Coronary artery (tissue), 2 donors: Measurements from ENCODE around the gene CHST11.
A peak's percentile ranks its signal among the peaks of the same experiment; 100 is the strongest.

Experiments
- DNase-seq: peaks from one replicate; pipeline ENCODE4 v3.0.0-alpha.2; 2017; ENCODE audit warnings: low spot score
- H3K27ac ChIP-seq, 2 donors: fragments of 200-600 bp; sonication (generic); one replicate each; pipeline ENCODE4 v1.5.1; 2016 to 2019
- H3K4me3 ChIP-seq: fragments of 200-600 bp; sonication (generic); 2 replicates; pipeline ENCODE4 v1.5.1; 2016; ENCODE audit warnings: mild to moderate bottlenecking, moderate library complexity
- TF ChIP-seq, protein P1 (sequence below): fragments of 200-600 bp; sonication (generic); IDR thresholded peaks from one replicate; pipeline ENCODE4 v1.5.1; 2019; ENCODE audit warnings: antibody characterized with exemption

The CHST11 gene

GRCh38 chr12:104628831-104629135 lies 172.0 kb downstream of the CHST11 start:
- DNase-seq, result no peak
- no peak overlapping the region for H3K4me3 ChIP-seq
- H3K27ac ChIP-seq, result peak overlapping the region in 1 of 2 donors; percentile 66
- TF ChIP-seq, protein P1, sequence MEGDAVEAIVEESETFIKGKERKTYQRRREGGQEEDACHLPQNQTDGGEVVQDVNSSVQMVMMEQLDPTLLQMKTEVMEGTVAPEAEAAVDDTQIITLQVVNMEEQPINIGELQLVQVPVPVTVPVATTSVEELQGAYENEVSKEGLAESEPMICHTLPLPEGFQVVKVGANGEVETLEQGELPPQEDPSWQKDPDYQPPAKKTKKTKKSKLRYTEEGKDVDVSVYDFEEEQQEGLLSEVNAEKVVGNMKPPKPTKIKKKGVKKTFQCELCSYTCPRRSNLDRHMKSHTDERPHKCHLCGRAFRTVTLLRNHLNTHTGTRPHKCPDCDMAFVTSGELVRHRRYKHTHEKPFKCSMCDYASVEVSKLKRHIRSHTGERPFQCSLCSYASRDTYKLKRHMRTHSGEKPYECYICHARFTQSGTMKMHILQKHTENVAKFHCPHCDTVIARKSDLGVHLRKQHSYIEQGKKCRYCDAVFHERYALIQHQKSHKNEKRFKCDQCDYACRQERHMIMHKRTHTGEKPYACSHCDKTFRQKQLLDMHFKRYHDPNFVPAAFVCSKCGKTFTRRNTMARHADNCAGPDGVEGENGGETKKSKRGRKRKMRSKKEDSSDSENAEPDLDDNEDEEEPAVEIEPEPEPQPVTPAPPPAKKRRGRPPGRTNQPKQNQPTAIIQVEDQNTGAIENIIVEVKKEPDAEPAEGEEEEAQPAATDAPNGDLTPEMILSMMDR, result no peak

DNA sequence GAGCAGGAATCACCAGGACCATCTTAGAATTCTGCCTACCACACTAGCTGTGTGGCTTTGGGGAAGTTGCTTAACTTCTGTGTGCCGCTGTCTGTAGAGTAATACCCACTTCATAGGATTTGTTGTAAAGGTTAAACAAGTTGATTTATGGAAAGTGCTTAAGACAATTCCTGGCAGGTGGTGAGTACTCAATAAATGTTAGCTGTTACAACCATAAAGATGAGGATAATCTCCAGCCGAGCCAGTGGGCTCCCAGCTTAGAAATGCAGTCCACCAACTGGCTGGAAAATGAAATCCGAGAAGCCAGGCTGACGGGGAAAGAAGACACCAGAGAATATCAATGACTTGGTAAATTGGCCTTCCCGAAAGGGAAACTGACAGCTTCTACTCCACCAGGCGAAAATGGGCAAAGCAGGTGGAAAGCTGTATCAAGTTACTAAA lies 173.5 kb downstream of the CHST11 start:
- H3K27ac ChIP-seq, result no peak overlapping the region
- DNase-seq, result no peak
- TF ChIP-seq, protein P1, result no peak
- no peak overlapping the region for H3K4me3 ChIP-seq

DNA sequence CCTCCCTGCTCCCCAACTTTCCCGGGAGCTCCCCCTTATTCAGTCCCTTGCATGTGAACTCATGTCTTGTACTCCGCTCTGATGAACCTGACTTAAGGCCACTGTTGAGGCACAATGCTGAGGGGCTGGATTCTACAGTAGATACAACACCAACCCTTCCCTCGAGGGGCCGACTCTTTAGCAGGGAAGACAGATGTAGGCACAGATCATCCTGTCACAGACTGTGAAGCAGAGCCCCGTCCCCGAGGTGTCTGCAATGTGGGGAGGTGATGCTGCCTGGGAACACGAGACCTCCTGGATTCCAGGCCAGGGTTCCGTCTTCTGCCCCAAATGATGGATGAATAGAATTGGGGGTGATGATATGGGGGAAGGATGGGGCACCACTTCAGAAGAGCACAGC lies 175.1 kb downstream of the CHST11 start:
- DNase-seq, result no peak
- TF ChIP-seq, protein P1, result no peak
- no peak overlapping the region for H3K27ac ChIP-seq
- H3K4me3 ChIP-seq, result no peak overlapping the region

DNA sequence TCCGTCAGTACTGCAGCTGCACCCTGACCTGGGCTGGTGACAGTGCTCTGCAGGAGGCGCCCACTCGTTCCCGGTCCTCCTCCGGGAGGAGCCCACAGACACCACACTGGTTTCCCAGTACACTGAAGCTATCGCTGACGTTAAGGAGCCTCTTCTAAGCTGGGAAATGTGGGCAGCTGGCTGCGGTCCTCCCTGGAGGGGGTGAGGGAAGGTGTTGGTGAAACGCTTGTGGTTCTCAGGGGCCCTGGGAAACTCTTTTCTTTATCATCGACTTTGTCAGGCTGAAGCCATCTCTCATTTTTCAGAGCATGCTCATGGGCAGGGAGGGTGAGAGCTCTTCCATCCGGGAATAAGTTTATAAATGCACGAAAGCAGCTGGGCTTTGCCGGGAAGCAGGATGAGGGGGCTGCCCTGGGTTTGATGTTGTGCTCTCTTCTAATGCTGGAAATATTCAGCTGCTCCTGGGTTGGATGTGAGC lies 176.0 kb downstream of the CHST11 start:
- Histone ChIP-seq H3K27ac (no peak overlapping the region), H3K4me3 (no peak overlapping the region)
- DNase-seq, result no peak
- TF ChIP-seq, protein P1, result no peak

DNA sequence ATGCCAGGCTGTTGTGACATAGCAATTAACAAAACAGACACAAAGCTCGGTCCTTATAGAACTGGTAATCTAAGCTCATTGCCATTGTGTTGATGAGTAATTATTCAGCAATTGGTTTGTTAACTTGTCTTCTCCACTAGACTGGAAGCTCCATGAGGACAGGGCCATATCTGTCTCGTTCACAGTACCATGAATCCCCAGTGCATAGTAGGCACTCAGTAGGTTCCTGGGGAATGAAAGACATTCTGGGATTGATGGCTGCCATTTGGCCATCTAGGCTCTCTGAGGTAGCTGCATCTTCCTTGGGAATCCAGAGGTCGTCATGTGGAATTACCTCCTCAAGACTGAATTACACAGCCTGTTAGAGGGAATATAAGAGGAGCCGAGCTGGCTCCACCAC lies 177.3 kb downstream of the CHST11 start:
- no peak overlapping the region for H3K4me3 ChIP-seq
- DNase-seq, result no peak
- no peak overlapping the region for H3K27ac ChIP-seq
- TF ChIP-seq, protein P1, result no peak

GRCh38 chr12:104634852-104635251 lies 178.1 kb downstream of the CHST11 start:
- Histone ChIP-seq H3K27ac (no peak overlapping the region), H3K4me3 (no peak overlapping the region)
- TF ChIP-seq, protein P1, result no peak
- no peak for DNase-seq

DNA sequence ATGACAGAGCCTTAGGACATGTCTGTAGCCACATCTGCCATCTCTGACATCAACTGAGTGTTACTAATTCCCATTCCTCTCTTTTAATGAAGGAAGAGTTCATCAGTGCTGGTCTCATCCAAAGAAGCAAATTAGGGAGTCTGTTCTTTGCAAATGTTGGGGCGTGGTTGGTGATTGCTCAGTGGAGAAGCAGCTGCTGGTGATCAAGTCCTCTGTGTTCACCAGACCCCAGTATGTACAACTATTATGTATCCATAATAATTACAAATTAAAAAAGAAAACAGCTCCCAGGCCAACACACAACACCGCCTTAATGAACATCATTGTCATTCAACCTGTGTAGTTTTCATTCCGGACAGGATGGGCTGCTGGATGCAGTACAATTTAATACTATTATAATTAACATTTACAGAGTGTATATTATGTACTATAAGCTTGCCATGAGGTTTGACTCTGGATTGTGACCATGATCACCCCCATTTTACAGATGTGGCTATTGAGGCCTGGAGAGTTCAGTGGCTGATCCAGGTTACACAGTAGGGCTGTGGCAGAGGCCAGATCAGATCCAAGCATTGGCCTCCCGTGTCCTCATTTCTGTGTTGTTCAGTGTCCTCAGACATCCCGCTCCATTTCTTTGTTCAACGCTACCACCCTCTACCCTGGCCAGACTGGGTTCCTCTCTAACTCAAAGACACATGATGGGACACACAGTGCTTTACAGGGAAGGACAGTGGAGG lies 179.0 kb downstream of the CHST11 start:
- TF ChIP-seq, protein P1, result no peak

More for the DNA sequence above, 179.0 kb downstream of the CHST11 start:
- no peak for DNase-seq
- no peak overlapping the region for H3K4me3 ChIP-seq
- H3K27ac ChIP-seq, result no peak overlapping the region
